Measurements from ENCODE around the gene GFPT2.

Gene GFPT2

DNA sequence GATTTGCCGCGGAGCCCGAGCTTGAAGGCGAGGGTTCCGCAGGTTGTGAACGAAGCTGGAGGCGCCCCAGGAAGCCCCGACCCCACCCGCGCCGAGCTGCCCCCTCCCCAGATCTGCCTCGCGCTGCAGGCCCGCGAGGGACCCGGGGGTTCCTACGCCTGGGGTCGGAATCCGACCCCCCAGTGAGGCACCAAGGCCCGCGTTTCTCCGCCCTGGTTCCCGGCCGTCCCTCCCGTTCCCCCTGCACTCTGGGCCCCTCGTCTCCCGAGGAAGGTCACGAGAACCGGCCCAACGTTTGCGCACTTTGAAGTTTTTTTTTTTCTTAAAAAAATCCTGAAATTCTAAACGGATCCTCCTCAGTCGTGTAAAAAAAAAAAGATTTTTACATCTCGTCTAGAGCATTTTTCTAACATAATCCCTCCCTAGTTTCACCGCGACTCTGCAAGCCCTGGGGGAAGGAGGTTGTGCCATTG is 880 bp upstream of the GFPT2 start:
- H3K27me3 ChIP-seq (ENCODE audit: control insufficient read depth in 1 of 2, insufficient read depth in 1 of 2, low read length in 2 of 2): peaks cover 4 to 18% of the 10 kb centered on the region in 2 experiments
- H3K4me3 ChIP-seq (ENCODE audit: insufficient read depth in 1 of 2, low read depth in 1 of 2, low read length in 2 of 2): peak overlapping the region; percentile 61 to 99
- H3K9ac ChIP-seq (ENCODE audit: low read length): peak overlapping the region; percentile 87
- no peak overlapping the region for H2AK5ac ChIP-seq (ENCODE audit: low read length, severe bottlenecking)
- peaks cover 11% of the 10 kb centered on the region for H3K79me1 ChIP-seq (replicated peaks; ENCODE audit: low read length, poor library complexity, severe bottlenecking)
- no peak overlapping the region for H2BK12ac ChIP-seq (ENCODE audit: low read length in 2 of 2)
- H2BK120ac ChIP-seq (ENCODE audit: low read depth, low read length): peak overlapping the region; percentile 90
- no peak for DNase-seq
- no peak overlapping the region for H3K4ac ChIP-seq (ENCODE audit: low read depth in 1 of 2, low read length in 2 of 2)
- H2BK15ac ChIP-seq (ENCODE audit: low read depth, poor library complexity, severe bottlenecking): no peak overlapping the region
- peak overlapping the region; percentile 16 for H4K8ac ChIP-seq (ENCODE audit: low read length)
- H3K23ac ChIP-seq (ENCODE audit: low read length in 2 of 2): no peak overlapping the region
- H3K14ac ChIP-seq (ENCODE audit: low read length in 2 of 2): no peak overlapping the region
- peak overlapping the region; percentile 67 for H3K4me2 ChIP-seq (ENCODE audit: low read length, poor library complexity, severe bottlenecking)
- peak overlapping the region; percentile 78 for H2AFZ ChIP-seq (ENCODE audit: low read depth, low read length)
- peaks cover 26% of the 10 kb centered on the region for H3K4me1 ChIP-seq (ENCODE audit: control insufficient read depth, insufficient read depth, low read depth, low read length)
- H3K9me3 ChIP-seq (ENCODE audit: control insufficient read depth, low read length): no peaks in the 10 kb centered on the region
- no peak overlapping the region for H3K27ac ChIP-seq (ENCODE audit: low read length, poor library complexity, severe bottlenecking)
- WGBS: 0% methylated on average over 31 of the region's 36 CpGs
- no peak overlapping the region for H2BK5ac ChIP-seq (ENCODE audit: low read depth, low read length, poor library complexity, severe bottlenecking)
- H4K91ac ChIP-seq (ENCODE audit: low read length): no peak overlapping the region
- H3K36me3 ChIP-seq (ENCODE audit: control insufficient read depth in 1 of 2, insufficient read depth in 2 of 2, low read depth in 1 of 2, low read length in 2 of 2): peaks cover 0 to 3% of the 10 kb centered on the region in 2 experiments
- H3K18ac ChIP-seq (ENCODE audit: low read depth in 1 of 2, low read length in 2 of 2): peak overlapping the region in 1 of 2 experiments; percentile 26

GRCh38 chr5:180352116-180353047 is 754 bp downstream of the GFPT2 start:
- H3K18ac ChIP-seq (ENCODE audit: low read depth in 1 of 2, low read length in 2 of 2): peak overlapping the region; percentile 48 to 84
- H2BK15ac ChIP-seq (ENCODE audit: low read depth, poor library complexity, severe bottlenecking): no peak overlapping the region
- no peaks in the 10 kb centered on the region for H3K9me3 ChIP-seq (ENCODE audit: control insufficient read depth, low read length)
- H3K27me3 ChIP-seq (ENCODE audit: control insufficient read depth in 1 of 2, insufficient read depth in 1 of 2, low read length in 2 of 2): peaks cover 4 to 18% of the 10 kb centered on the region in 2 experiments
- peak overlapping the region in 1 of 2 experiments; percentile 93 for H3K14ac ChIP-seq (ENCODE audit: low read length in 2 of 2)
- H2AFZ ChIP-seq (ENCODE audit: low read depth, low read length): peak overlapping the region; percentile 16
- peak overlapping the region; percentile 40 for H4K91ac ChIP-seq (ENCODE audit: low read length)
- H3K36me3 ChIP-seq (ENCODE audit: control insufficient read depth in 1 of 2, insufficient read depth in 2 of 2, low read depth in 1 of 2, low read length in 2 of 2): peaks cover 0 to 5% of the 10 kb centered on the region in 2 experiments
- DNase-seq: peak; percentile 54
- H3K23ac ChIP-seq (ENCODE audit: low read length in 2 of 2): peak overlapping the region in 1 of 2 experiments; percentile 35
- H3K27ac ChIP-seq (ENCODE audit: low read length, poor library complexity, severe bottlenecking): no peak overlapping the region
- WGBS: 3% methylated on average over 52 of the region's 95 CpGs
- no peak overlapping the region for H2BK120ac ChIP-seq (ENCODE audit: low read depth, low read length)
- peak overlapping the region; percentile 73 to 99 for H3K4me3 ChIP-seq (ENCODE audit: insufficient read depth in 1 of 2, low read depth in 1 of 2, low read length in 2 of 2)
- no peak overlapping the region for H2AK5ac ChIP-seq (ENCODE audit: low read length, severe bottlenecking)
- H4K8ac ChIP-seq (ENCODE audit: low read length): peak overlapping the region; percentile 56
- H2BK5ac ChIP-seq (ENCODE audit: low read depth, low read length, poor library complexity, severe bottlenecking): no peak overlapping the region
- peak overlapping the region in 1 of 2 experiments; percentile 7 for H2BK12ac ChIP-seq (ENCODE audit: low read length in 2 of 2)
- H3K9ac ChIP-seq (ENCODE audit: low read length): peak overlapping the region; percentile 90
- peaks cover 22% of the 10 kb centered on the region for H3K79me1 ChIP-seq (replicated peaks; ENCODE audit: low read length, poor library complexity, severe bottlenecking)
- H3K4me2 ChIP-seq (ENCODE audit: low read length, poor library complexity, severe bottlenecking): peak overlapping the region; percentile 95
- H3K4me1 ChIP-seq (ENCODE audit: control insufficient read depth, insufficient read depth, low read depth, low read length): peaks cover 33% of the 10 kb centered on the region
- peak overlapping the region in 1 of 2 experiments; percentile 32 for H3K4ac ChIP-seq (ENCODE audit: low read depth in 1 of 2, low read length in 2 of 2)

- Histone ChIP-seq H2BK120ac (ENCODE audit: low read depth, low read length) (no peak overlapping the region), H3K9ac (ENCODE audit: low read length) (peak overlapping the region; percentile 90), H3K4me3 (ENCODE audit: insufficient read depth in 1 of 2, low read depth in 1 of 2, low read length in 2 of 2) (peak overlapping the region in 1 of 2 experiments; percentile 99), H3K36me3 (ENCODE audit: control insufficient read depth in 1 of 2, insufficient read depth in 2 of 2, low read depth in 1 of 2, low read length in 2 of 2) (peaks cover 0 to 10% of the 10 kb centered on the region in 2 experiments), H2BK5ac (ENCODE audit: low read depth, low read length, poor library complexity, severe bottlenecking) (no peak overlapping the region), H2BK12ac (ENCODE audit: low read length in 2 of 2) (peak overlapping the region in 1 of 2 experiments; percentile 57), H3K27me3 (ENCODE audit: control insufficient read depth in 1 of 2, insufficient read depth in 1 of 2, low read length in 2 of 2) (peaks cover 0 to 10% of the 10 kb centered on the region in 2 experiments), H3K14ac (ENCODE audit: low read length in 2 of 2) (no peak overlapping the region), H3K9me3 (ENCODE audit: control insufficient read depth, low read length) (no peaks in the 10 kb centered on the region), H4K91ac (ENCODE audit: low read length) (no peak overlapping the region), H2AK5ac (ENCODE audit: low read length, severe bottlenecking) (no peak overlapping the region), H3K18ac (ENCODE audit: low read depth in 1 of 2, low read length in 2 of 2) (no peak overlapping the region), H3K4ac (ENCODE audit: low read depth in 1 of 2, low read length in 2 of 2) (no peak overlapping the region), H3K4me2 (ENCODE audit: low read length, poor library complexity, severe bottlenecking) (no peak overlapping the region), H3K23ac (ENCODE audit: low read length in 2 of 2) (peak overlapping the region in 1 of 2 experiments; percentile 66), H3K4me1 (ENCODE audit: control insufficient read depth, insufficient read depth, low read depth, low read length) (peaks cover 37% of the 10 kb centered on the region), H3K27ac (ENCODE audit: low read length, poor library complexity, severe bottlenecking) (no peak overlapping the region), H3K79me1 (replicated peaks; ENCODE audit: low read length, poor library complexity, severe bottlenecking) (peaks cover 35% of the 10 kb centered on the region), H4K8ac (ENCODE audit: low read length) (peak overlapping the region; percentile 47), H2BK15ac (ENCODE audit: low read depth, poor library complexity, severe bottlenecking) (no peak overlapping the region), H2AFZ (ENCODE audit: low read depth, low read length) (no peak overlapping the region)
- no peak for DNase-seq
- WGBS: 57% methylated on average over 11 of the region's 11 CpGs
These were observed 2.2 kb downstream of the GFPT2 start for GRCh38 chr5:180350711-180351465.

All from mesenchymal stem cell (in vitro differentiated cells and primary cell).